ENCODE data around the gene TMEM272. TPM values are rescaled to one million over a fixed set of nuclear protein-coding genes. Genes with fewer than 3 reads are reported as not detected.
A peak's percentile ranks its signal among the peaks of the same experiment; 100 is the strongest.

Gene TMEM272
- total RNA-seq, 1 donor from 2014 or later: 0.71 TPM

DNA sequence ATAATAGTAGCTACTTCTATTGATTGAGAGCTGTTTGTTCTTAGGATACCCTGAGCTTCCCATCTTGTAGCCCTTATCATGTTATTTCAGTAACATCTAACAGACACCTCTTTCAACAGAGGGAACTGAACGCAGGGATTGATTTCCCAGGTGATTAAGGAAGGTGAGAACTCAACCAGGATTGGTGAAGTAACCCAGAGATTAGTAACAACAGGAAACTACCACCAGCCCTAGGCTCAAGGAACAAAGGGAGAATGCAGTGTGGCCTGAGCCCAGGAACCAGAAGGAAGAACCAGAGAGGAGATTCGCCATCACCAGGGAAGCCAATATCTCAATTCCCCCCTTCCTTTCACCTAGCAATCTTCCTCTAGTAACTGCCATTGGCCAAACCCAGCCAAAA lies 49.6 kb downstream of the TMEM272 start:
- ATAC-seq (no peak), DNase-seq (ENCODE audit: low spot score) (no peak)
- intact Hi-C loops (cut with DNase I): no loop called here

DNA sequence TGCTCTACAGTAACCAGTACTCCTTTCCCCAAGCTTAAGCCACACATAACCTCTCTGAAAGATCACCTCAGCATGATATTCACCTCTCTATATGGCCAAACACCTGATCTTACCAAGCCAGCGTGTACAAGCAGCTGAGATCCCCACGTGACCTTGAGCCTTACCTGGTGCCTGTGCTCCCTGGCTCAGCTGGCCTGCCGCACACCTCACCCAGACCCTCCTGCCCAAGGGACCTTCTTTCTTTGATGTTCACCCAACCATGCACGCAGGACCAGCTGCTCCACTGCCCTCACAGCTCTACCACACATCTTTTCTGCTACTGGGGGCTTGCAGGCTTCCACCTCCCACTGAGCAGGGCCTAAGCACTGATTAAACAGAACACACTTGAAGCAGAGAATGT lies 50.0 kb downstream of the TMEM272 start:
- ATAC-seq (no peak), DNase-seq (ENCODE audit: low spot score) (no peak)
- intact Hi-C loops (cut with DNase I): no loop called here

DNA sequence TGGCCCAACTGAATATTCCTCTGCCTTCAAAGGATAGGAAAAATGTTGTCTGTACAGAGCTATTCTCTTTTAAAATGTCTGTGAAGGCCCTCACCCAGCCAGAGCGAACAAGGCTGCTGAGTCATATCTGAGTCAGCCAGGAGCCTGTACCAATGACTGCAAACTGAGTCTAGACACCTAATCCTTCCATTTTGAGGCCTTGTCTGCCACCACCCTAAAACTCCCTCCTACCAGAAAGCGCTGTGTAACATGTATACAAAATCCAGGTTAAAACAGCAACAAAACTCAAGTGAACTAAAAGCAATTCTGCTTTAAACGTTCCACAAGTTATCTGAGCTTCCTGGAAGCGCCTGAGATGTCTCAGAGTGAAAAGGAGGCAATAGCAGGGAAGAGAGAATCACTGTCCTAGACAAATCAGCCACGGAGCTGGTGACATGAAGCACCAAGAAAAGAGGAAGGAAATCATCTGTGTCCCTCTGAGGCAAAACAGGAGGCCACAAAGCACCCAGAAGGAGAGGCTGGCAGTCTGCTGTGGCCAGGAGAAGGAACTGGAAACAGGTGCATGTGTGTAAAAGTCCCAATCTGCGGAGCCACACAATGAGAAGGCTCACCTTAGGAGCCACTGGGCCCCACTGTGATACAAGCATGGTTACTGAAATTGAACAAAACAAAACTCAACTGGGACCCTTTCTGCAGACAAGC lies 51.3 kb downstream of the TMEM272 start:
- DNase-seq (ENCODE audit: low spot score) (no peak), ATAC-seq (peak; percentile 59)
- intact Hi-C loops (cut with DNase I): no loop called here

DNA sequence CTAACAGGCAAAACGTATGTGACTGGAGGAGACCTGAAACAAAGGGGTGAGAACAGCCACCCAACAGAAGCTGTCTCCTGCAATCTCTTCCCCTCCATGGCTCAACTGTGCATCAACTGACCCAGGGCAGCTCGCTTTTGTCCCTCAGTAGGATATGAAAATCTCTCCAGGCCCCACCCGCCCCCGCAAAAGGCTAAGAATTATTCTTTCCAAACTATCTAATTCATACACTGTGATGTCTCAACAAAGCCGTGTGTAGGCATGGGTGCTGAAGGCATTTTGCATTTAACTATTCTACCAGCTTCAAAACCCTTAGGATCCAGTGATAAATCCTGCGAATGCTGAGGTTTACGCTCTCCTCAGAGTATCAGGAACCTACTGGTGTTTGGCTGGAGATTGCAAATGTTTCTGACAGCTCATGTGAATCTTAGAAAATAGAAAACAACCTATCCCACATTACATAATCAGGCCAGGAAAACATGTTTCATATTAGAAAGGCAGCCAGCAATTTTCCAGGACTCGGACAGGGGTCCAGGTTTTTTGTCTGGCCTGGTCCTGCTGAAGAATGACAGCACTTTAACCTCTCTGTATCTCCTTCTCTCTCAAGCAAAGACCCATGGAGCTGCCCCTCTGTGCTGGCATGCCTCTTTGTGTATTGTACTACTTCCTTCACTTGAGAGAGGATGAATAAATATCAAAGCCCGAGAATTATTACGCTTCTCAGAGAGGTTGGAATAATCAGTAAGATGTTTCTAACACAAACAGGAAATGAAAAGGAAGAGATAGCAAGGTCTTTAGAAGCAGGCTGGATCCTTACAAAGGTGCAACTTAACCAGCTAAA lies 58.3 kb downstream of the TMEM272 start:
- intact Hi-C loops (cut with DNase I): no loop called here
- DNase-seq (ENCODE audit: low spot score) (no peak), ATAC-seq (peak; percentile 76)

DNA sequence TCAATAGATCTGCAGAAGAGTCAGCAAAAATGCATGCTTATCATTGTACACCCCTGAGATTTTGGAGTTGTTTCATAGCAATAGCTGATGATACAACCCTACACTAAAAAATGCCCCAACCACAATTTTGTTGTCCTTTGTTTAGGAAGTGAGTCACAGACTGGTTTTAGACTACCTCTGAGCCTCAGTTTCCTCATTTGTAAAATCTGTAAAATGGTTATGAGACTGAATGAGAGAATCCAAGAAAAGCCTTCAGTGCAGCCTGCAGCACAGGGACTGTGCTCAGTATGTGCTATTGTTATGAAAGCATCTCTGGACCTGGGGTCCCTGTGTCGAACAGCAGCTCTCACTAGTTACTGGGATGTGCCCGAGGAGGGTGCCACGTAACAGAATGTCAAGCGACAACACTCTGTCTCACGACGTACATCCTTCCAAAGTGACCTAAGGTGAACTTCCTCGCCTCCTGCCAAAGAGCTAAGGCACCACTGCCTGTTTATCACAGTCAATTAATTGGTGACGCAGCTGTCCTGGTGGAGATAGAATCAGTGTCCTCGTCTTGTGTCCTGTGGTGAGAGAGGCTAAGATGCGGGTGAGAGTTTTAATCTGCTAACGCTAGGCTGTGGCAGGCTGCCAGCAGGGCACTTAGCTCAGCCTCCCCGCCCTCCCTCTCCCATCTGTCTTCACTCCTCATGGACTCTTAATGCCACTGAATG lies 59.1 kb downstream of the TMEM272 start:
- intact Hi-C loops (cut with DNase I): no loop called here
- DNase-seq (ENCODE audit: low spot score): no peak

DNA sequence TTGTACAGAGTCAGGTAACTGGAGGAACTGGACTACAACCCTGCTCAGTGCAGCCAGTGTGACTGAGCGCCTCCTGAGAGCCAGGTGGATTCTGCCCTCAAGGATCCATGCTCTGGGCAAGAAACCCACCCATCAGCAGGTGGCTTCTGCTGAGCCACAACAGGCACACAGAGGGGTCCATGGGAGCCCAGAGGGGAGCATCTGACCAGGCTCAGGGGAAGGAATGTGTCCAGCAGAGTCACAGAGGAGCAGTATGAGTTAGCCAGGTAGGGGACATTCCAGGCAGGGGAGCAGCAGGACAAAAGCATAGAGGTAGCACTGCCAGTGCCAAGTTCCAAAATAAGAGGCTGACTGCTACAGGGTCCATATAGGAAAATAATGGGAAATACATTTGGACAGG lies 60.9 kb downstream of the TMEM272 start:
- ATAC-seq: no peak
- intact Hi-C loops (cut with DNase I): no loop called here
- DNase-seq (ENCODE audit: low spot score): no peak

More for the DNA sequence above, 59.1 kb downstream of the TMEM272 start:
- peak; percentile 77 for ATAC-seq

DNA sequence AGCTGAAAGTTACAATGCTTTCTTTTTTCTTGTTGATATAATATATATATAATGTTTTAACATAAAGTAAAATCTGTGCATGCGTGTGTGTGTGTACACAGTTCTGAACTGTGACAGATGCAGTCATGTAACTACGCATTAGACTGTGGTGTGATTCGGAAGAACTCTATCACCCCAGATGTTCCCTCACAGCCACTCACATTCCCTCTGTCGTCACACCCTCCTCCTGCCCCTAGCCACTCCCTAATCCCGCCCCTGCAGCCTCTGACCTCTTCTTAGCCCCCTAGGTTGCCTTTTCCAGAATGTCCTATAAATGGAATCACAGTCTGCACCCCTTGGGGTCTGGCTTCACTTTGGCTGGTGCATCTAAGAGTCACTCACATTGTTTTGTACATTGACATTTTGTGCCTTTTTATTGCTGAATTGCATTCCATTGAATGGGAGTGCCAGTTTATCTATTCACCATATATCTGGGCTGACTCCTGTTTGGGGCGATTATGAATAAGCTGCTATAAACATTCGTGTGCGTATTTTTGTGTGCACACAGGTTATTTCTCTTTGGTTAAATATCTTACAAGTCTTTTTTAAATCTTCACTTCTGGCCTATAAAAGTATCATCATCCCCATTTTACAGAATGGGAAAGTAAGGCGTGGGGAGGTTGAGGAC lies 61.4 kb downstream of the TMEM272 start:
- intact Hi-C loops (cut with DNase I): no loop called here
- DNase-seq (ENCODE audit: low spot score) (no peak), ATAC-seq (peak; percentile 38)

DNA sequence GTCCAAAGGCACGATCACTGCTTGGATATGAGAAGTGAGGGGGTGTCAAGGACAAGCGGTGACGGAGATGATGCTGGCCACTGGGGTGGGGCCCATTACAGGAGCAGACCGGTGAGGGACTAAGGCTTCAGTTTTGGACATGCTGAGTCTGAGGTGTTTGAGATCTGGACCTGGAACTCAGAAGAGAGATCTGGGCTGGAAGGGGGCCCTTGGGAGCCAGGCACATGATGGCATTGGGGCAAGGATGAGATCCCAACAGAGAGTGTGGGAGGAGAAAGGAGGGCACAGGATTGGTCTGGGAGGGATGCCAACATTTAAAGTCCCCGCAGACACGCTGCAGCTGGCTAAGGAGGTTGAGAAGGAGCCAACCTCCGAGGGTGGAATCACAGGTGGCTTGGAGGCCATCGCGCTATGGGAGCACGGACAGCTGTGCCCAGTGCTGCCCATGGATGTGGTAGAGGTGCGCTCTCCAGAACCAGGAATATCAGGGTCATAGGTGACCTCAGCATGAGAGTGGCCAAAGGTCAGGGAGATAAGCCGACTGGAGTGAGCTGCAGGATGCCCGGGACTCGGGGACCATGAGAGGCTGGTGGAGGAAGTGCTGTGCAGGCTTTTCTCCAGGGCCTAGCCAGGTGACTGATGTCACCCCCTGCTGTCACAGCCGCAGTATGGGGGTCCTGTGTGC lies 62.8 kb downstream of the TMEM272 start:
- ATAC-seq (no peak), DNase-seq (ENCODE audit: low spot score) (peak; percentile 36)
- intact Hi-C loops (cut with DNase I): no loop called here

DNA sequence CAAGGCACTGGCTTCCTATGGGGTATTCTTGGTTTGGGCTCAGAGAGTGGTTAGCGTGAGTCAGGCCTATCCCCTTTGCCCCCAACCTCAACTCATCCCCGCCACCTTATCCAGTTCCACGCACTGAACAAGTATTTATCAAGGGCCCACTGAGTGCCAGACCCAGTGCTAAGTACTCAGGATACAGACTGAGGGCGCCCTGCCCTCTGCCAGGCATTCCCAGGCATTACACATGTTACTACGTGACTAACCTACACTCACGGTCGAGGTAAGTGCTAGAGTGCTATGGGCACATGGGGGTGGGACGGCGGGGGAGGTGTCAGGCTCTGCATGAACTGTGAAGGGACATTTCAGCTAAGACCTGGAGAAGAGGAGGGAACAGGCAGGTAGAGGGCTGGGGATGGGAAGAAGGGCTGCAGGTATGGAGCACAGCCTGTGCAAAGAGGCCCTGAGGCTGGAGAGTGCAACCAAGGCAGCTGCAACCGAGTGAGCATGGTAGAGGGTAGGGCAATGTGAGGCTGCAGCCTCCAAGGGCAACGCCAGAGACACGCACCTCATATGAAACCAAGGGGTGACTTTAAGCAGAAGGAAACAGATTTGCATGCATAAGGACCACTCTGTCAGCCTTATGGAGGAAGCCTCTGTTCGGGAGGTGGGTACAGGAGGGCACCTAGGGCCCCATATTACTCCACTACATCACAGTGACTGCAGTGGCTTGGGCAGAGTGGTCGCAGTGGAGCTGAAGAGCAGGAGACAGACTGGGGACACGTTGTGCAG lies 63.5 kb downstream of the TMEM272 start:
- ATAC-seq (no peak), DNase-seq (ENCODE audit: low spot score) (peak; percentile 21)
- intact Hi-C loops (cut with DNase I): no loop called here

DNA sequence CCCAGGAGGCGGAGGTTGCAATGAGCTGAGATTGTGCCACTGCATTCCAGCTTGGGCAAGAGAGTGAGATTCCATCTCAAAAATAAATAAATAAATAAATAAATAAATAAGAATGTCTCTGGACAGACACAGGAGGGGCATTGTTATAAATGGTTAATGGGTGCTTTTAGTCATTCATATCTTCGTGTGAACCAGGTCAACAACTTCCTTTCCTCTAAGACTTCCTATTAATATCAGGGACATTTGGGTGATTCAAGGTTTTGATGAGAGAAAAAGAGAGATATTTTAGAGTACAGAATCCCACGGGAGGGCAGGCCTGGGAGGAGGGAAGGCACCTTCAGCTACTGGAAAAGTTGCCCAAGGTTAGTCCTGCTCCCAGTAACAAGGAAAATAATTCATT lies 64.9 kb downstream of the TMEM272 start:
- no peak for ATAC-seq
- no peak for DNase-seq (ENCODE audit: low spot score)
- intact Hi-C loops (cut with DNase I): no loop called here

DNA sequence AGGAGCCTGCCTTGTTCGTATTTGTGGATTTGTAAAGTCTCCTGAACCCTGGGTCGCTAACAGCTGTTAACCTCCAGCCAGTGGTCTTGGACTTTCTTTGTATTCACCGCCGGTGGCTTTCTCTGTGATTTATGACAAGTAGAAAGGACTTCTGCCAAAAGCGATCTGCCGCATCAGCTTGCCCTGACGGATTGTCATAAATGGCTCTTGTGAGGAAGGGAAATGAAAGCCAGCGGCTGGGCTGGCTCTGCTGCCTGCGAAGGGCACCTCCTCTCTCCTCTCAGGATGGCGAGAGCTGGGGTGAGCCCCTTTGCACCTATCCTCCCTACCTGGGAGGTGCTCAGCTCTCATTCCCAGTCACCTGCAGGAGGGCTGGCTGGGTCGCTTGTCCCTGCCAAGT lies 66.6 kb downstream of the TMEM272 start:
- no peak for ATAC-seq
- no peak for DNase-seq (ENCODE audit: low spot score)
- intact Hi-C loops (cut with DNase I): no loop called here

DNA sequence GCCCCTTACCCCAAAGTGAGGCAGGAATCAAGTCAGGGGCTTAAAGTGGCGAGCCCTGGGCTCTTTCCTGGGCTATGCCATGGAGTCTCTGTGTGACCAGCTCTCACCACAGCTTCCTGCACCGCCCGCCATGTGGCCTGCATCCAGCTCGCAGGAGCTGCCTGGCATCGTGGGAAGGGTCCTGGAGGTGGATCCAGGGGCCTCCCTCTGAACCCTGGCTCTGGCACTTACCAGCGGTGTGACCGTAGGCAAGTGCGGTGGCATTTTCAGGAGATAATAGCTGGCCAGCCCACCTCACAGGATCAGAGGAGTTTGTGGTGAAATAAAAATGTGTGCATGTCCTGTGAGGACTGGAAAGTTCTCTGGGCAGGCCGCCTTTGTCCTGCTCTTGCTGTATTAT lies 67.1 kb downstream of the TMEM272 start:
- ATAC-seq (no peak), DNase-seq (ENCODE audit: low spot score) (no peak)
- intact Hi-C loops (cut with DNase I): no loop called here

DNA sequence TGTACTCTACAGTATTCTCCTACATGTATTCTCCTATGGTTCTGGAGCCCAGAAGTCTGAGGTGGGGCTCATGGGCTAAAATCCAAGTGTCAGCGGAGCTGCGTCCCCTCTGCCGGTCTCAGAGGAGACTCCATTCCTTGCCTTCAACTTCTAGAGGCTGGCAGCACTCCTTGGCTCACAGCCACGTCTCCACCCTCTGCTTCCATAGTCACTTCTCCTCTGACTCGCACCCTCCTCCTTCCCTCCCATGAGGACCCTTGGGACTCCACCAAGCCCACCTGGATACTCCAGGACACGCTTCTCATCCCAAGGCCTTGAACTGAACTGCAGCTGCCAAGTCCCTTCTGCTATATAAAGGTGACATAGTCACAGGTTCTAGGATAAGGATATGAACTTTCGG lies 68.8 kb downstream of the TMEM272 start:
- no peak for ATAC-seq
- intact Hi-C loops (cut with DNase I): no loop called here

DNA sequence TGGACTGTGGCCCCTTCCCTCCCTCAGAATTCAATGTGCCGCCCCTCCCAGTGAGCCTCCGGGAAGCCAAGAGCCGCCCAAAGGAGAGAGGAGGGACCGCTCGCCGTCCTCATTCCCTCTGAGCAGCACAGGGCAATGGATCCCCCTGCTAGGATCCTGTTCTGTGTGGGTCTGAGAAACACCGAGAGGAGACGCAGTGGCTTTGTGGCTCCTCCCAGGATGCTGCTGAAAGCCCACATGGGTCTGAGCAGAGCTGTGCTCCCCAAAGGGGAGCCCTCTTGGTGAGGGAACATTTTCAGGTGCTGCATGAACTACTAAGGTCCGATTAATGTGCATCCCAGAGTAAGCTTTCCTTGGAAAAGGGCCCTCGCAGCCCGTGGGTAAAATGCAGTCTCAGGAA lies 71.5 kb downstream of the TMEM272 start:
- intact Hi-C loops (cut with DNase I): no loop called here
- no peak for ATAC-seq
- DNase-seq (ENCODE audit: low spot score): no peak

More for the DNA sequence above, 68.8 kb downstream of the TMEM272 start:
- DNase-seq (ENCODE audit: low spot score): no peak

DNA sequence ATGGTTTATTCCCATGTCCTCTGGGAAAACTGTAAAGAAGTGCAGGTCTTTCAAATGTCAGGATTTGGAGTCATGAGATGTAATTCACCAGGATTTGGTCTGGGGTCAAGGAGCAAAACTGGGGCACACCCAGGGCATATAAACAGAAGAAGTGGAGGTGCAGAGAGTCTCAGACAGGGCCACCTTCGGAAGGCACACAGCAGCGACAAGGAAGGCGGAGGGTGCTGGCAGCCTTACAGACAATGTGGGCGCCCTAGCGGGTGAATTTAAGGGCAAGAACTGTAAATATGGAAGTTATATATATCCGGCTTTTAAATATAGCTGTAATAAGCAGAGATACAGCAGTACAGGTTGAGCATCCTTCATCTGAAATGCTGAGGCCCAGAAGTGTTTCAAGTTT lies 72.2 kb downstream of the TMEM272 start:
- DNase-seq (ENCODE audit: low spot score) (no peak), ATAC-seq (no peak)
- intact Hi-C loops (cut with DNase I): no loop called here

DNA sequence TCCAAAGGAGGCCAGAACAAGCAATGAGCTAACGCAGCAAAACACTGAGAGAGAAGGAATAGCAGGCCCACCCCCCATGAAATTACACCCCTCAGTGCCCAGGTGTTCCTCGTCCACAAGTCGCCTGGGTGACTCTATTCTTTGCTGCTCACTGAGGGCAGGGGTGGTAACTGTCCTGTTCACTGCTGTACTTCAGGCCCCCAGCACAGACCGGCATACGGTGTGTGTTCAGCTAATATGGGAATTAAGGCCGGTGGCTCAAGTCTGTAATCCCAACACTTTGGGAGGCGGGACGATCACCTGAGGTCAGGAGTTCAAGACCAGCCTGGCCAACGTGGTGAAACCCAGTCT lies 72.9 kb downstream of the TMEM272 start:
- DNase-seq (ENCODE audit: low spot score) (no peak), ATAC-seq (no peak)
- intact Hi-C loops (cut with DNase I): no loop called here

DNA sequence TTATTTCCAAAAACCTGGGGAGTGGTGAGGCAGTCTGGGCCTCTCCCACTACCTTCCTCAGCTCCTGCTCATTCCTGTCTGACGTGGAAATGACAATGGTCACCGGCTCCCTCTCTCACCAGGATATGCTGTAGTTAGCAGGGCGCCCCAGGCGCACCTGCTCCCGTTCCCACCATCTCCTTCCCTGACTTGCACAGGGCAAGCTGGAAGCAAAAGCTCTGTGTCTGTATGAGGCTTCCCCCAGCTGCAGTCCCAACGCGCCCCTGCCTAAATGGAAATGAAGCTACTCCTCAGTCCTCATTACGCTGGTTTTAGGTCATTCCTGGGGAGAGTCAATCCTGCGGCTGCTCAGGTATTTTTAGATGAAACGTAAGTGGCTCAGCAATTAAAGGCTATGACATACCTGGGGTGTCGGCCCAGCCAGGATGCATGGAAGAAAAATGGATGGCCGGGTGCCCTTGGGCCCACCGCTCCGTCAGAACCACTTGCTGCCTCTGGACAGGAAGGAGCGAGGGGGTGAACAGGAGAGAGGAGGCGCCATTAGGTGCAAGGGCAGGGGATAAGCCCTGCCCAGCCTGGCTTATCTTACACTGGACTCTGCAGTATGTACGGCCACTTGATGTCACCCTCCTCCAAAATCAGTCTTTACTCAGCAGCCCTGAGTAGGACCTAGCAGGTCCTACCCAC lies 73.4 kb downstream of the TMEM272 start:
- intact Hi-C loops (cut with DNase I): no loop called here
- ATAC-seq: no peak
- no peak for DNase-seq (ENCODE audit: low spot score)

Measured in sciatic nerve (tissue), 2 donors.